GM12891 (cell line): ENCODE measurements around the gene IGF1R.

Source experiments
- POLR2A ChIP-seq: IDR thresholded peaks from 2 replicates; pipeline ENCODE4 v1.6.1; 2011; ENCODE audit warnings: low read depth, low read length, control low read depth
- POLR2AphosphoS5 ChIP-seq: IDR thresholded peaks from 2 replicates; pipeline ENCODE4 v1.6.1; 2011; ENCODE audit warnings: low read depth, low read length, control low read depth
- TAF1 ChIP-seq: IDR thresholded peaks from 2 replicates; pipeline ENCODE4 v1.6.1; 2011; ENCODE audit warnings: low read depth, low read length, control low read depth

- TF ChIP-seq POLR2A (no peak), POLR2AphosphoS5 (no peak), TAF1 (no peak)
These were observed 165.6 kb downstream of the IGF1R start for GRCh38 chr15:98813951-98814350.
